Tibial nerve (tissue), 4 donors: ENCODE data around the gene FARP1. TPM values are rescaled to one million over a fixed set of nuclear protein-coding genes. Genes with fewer than 3 reads are reported as not detected.

ENCODE experiments used
- DNase-seq, 2 donors: peaks; one replicate each; pipeline ENCODE4 v3.0.0-alpha.2; 2019; ENCODE audit warnings: low spot score in 2 of 2
- H3K27ac ChIP-seq, 4 donors: fragments of 200-600 bp; sonication (generic) in 3 of 4; one replicate each; pipeline ENCODE4 v1.5.1; 2017 to 2019; ENCODE audit warnings: mild to moderate bottlenecking in 1 of 4
- H3K27me3 ChIP-seq, 2 donors: fragments of 200-600 bp; sonication (generic) in 1 of 2; one replicate each; pipeline versions ENCODE4 v1.5.1 to v1.6.0; 2017 to 2019
- H3K36me3 ChIP-seq, 3 donors: fragments of 200-600 bp; sonication (generic); one replicate each; pipeline ENCODE4 v1.5.1; 2018 to 2019
- H3K4me1 ChIP-seq, 4 donors: fragments of 200-600 bp; sonication (generic) in 3 of 4; one replicate each; pipeline ENCODE4 v1.5.1; 2017 to 2019
- H3K4me3 ChIP-seq, 4 donors: fragments of 200-600 bp; sonication (generic) in 3 of 4; one replicate each; pipeline ENCODE4 v1.5.1; 2017 to 2019; ENCODE audit warnings: mild to moderate bottlenecking in 1 of 4, moderate library complexity in 1 of 4
- H3K9me3 ChIP-seq, 4 donors: fragments of 200-600 bp; sonication (generic) in 3 of 4; one replicate each; pipeline ENCODE4 v1.5.1; 2017 to 2019
- EP300 ChIP-seq, 2 donors: sonication (generic); formaldehyde crosslinking; IDR thresholded peaks; one replicate each; pipeline ENCODE4 v1.6.1; 2017; ENCODE audit warnings: antibody characterized with exemption in 2 of 2, mild to moderate bottlenecking in 1 of 2
- POLR2A ChIP-seq, 2 donors: fragments of 450-650 bp; IDR thresholded peaks; one replicate each; pipeline ENCODE4 v1.6.1; 2017; ENCODE audit warnings: antibody characterized with exemption in 2 of 2, mild to moderate bottlenecking in 2 of 2, moderate library complexity in 2 of 2
- WGBS, 2 donors: methylation state at CpG; one replicate each; pipeline ENCODE4 v1.1.5; 2018; 5-methylcytosine and 5-hydroxymethylcytosine counted together
- total RNA-seq, 4 donors: library from RNA; depleted of rRNA; stranded (reverse); fragments of >200 nt; gene quantifications; one replicate each; pipeline ENCODE4 v1.1.0, GENCODE V29; 2016
- TF ChIP-seq, protein P1 (sequence below), 5 experiments: fragments of 200-600 bp in 3 of 5; fragments of 450-650 bp in 2 of 5; sonication (generic) in 3 of 5; IDR thresholded peaks; one replicate each; pipeline ENCODE4 v1.5.1; 2016 to 2019; ENCODE audit warnings: antibody characterized with exemption in 5 of 5, mild to moderate bottlenecking in 3 of 5, moderate library complexity in 2 of 5

FARP1 gene
- total RNA-seq, 4 donors from 2014 or later: 21.4 to 28.5 (median 24.9) TPM

DNA sequence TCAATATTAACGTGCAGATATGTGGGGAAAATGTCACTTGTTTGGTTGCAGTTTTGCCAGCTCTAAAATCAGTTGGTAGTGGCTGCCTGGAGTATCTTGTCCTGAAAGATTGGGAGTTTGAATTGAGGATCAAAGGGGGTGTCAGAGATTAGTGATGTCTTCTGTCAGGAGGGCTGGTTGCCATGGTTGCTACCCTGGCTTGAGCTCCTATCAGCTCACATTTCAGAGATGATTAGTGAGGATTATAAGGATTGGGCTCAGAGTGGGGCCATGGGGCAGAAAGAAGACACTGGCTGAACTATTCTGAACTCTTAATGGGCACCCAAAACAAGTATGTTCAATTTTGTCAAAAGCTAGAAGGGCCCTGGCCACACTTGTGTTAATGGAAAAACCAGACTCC, 129.7 kb downstream of the FARP1 start:
- 62 to 71% methylated on average over 1 of the region's 1 CpG for WGBS, 2 donors
- H3K27ac ChIP-seq: no peak overlapping the region

DNA sequence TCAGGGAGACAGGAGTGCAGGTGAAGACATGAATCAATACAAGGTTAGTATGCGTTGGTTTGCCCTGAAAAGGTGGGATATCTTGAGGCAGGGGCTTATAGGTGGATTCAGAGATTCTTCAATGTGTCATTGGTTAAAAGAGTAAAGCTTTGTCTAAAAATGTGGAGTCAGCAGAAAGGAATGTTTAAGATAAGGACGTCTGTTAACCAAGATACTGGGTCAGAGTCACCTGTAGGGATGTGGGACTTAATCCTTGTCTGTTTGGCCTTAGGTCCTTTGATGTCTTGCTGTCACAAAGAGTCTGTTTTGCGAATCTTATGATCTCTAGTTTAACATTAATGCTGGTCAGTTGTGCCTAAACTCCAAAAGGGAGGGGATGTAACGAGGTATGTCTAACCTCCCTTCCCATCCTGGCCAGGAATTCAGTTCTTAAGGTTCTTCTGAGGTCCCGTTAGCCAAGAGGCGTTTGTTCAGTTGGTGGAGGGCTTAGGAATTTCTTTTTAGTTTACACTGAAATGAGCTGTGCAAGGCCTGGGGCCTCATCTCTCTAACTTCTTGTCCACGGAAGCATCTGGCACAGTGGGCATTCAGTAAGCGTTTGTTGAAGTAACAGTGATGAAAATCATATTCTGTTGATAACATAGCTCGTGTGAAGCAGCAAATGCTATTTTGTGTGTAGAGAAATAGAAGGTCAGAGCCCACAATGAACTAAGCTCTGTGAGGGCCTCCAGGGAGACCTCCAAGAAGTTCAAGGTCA, 130.4 kb downstream of the FARP1 start:
- no peak for DNase-seq

More for the DNA sequence above, 129.7 kb downstream of the FARP1 start:
- Histone ChIP-seq H3K4me1 (peaks cover 0 to 16% (median 0%) of the 10 kb centered on the region in 4 donors), H3K36me3 (no peaks in the 10 kb centered on the region), H3K9me3 (no peaks in the 10 kb centered on the region), H3K27me3 (no peaks in the 10 kb centered on the region), H3K4me3 (no peak overlapping the region)
- TF ChIP-seq EP300 (IDR thresholded peaks at IDR 0.05) (no peak), POLR2A (IDR thresholded peaks at IDR 0.05) (no peak)
- TF ChIP-seq, protein P1, sequence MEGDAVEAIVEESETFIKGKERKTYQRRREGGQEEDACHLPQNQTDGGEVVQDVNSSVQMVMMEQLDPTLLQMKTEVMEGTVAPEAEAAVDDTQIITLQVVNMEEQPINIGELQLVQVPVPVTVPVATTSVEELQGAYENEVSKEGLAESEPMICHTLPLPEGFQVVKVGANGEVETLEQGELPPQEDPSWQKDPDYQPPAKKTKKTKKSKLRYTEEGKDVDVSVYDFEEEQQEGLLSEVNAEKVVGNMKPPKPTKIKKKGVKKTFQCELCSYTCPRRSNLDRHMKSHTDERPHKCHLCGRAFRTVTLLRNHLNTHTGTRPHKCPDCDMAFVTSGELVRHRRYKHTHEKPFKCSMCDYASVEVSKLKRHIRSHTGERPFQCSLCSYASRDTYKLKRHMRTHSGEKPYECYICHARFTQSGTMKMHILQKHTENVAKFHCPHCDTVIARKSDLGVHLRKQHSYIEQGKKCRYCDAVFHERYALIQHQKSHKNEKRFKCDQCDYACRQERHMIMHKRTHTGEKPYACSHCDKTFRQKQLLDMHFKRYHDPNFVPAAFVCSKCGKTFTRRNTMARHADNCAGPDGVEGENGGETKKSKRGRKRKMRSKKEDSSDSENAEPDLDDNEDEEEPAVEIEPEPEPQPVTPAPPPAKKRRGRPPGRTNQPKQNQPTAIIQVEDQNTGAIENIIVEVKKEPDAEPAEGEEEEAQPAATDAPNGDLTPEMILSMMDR (IDR thresholded peaks at IDR 0.05): no peak
- no peak for DNase-seq

DNA sequence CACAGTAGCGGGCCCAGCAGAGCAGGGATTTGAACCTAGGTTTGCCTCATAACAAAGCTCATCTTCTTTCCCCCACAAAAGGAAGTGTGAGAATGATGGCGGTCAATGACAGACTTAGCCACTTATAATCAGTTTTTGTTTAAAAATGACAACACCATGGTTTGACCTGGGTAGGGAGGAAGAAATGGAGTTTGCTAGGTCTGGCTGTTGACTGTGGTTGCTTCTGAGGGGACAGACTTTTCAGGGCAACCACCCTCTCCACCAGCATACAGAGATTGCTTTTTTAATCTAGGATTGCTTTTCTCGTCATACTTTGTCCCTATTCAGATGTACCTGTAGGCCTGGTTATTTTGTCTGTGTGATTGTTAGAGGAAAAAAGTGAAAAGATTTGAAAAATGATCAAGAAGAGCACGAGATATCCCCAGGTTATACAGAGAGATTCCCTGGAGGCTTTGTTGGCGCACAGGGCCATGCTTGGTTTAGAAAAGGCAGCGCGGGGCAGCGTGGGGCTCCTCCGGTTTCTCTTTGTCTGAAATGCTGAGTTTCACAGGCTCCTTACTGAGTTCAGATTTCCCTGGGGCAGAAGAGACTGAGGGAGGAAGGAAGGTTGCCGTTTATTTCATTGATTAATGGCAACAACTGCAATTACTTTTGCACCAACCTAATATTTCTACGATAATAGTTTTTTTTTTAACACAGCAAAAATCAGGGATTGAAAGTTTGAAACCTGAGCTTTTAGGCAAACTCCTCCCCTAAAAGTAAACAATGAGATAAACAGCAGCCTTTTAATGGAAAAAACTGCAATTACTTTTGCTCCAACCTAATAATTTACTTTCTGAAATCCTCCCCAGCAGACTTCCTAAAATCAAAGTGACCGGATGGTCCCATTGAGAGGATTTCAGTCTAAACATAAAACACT, 131.2 kb downstream of the FARP1 start:
- no peak overlapping the region for H3K4me3 ChIP-seq
- no peaks in the 10 kb centered on the region for H3K27me3 ChIP-seq
- no peak overlapping the region for H3K27ac ChIP-seq
- peaks cover 0 to 13% (median 0%) of the 10 kb centered on the region in 4 donors for H3K4me1 ChIP-seq
- no peak for TF ChIP-seq EP300 (IDR thresholded peaks at IDR 0.05)
- TF ChIP-seq, protein P1 (IDR thresholded peaks at IDR 0.05): no peak
- TF ChIP-seq POLR2A (IDR thresholded peaks at IDR 0.05): no peak
- no peaks in the 10 kb centered on the region for H3K36me3 ChIP-seq
- WGBS, 2 donors: 71 to 72% methylated on average over 12 of the region's 12 CpGs
- H3K9me3 ChIP-seq: no peaks in the 10 kb centered on the region
- DNase-seq: no peak

More for the DNA sequence above, 130.4 kb downstream of the FARP1 start:
- H3K36me3 ChIP-seq: no peaks in the 10 kb centered on the region
- H3K27me3 ChIP-seq: no peaks in the 10 kb centered on the region
- no peak overlapping the region for H3K4me3 ChIP-seq
- H3K4me1 ChIP-seq: peaks cover 0 to 13% (median 0%) of the 10 kb centered on the region in 4 donors
- no peak overlapping the region for H3K27ac ChIP-seq
- no peaks in the 10 kb centered on the region for H3K9me3 ChIP-seq
- 81 to 89% methylated on average over 9 of the region's 9 CpGs for WGBS, 2 donors
- TF ChIP-seq, protein P1 (IDR thresholded peaks at IDR 0.05): no peak
- TF ChIP-seq POLR2A (IDR thresholded peaks at IDR 0.05): no peak
- TF ChIP-seq EP300 (IDR thresholded peaks at IDR 0.05): no peak

DNA sequence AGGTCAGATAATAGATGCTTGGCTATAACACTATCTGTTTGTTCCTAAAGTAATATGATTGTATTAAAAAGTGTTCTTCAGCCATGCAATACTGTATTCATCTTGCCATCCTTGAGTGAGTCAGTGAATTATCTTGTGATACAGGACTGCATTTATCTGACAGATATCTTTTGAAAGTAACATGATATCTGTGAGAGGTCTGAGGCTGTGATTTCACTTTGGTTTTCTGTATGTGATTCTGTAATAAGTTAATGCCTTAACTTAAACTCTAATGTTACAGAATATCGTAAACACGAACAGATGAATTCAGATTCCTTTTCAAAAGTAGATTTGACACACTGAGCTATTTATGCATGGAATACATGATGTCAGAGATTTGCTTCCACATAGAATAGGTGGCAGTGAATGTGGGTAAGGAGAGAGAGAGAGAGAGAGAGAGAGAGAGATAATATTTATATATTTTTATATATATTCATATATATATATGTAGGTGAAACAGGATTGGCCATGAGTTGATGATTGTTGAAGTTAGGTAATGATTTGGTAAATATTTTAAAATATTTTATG, 132.1 kb downstream of the FARP1 start:
- Histone ChIP-seq H3K4me1 (peaks cover 0 to 13% (median 0%) of the 10 kb centered on the region in 4 donors), H3K4me3 (no peak overlapping the region), H3K9me3 (no peaks in the 10 kb centered on the region), H3K27ac (no peak overlapping the region), H3K27me3 (no peaks in the 10 kb centered on the region), H3K36me3 (no peaks in the 10 kb centered on the region)
- WGBS, 2 donors: 69 to 82% methylated on average over 2 of the region's 2 CpGs
- no peak for DNase-seq
- no peak for TF ChIP-seq POLR2A (IDR thresholded peaks at IDR 0.05)
- TF ChIP-seq, protein P1 (IDR thresholded peaks at IDR 0.05): no peak
- TF ChIP-seq EP300 (IDR thresholded peaks at IDR 0.05): no peak
